ENCODE results near the gene KMT2B. TPM values are rescaled to one million over a fixed set of nuclear protein-coding genes. Genes with fewer than 3 reads are reported as not detected.

KMT2B gene
- total and polyA plus RNA-seq, 2 of the 8 experiments (the other 6 are each of a cell fraction or from before 2014, with no cell fraction given) = 26.7 to 38.6 TPM

- Histone ChIP-seq H3K79me1 (ENCODE audit: low read depth, low read length) (no peaks in the 10 kb centered on the region; the same call in 1 of the 2 replicates), H3K14ac (ENCODE audit: insufficient read length) (no peak overlapping the region)
- WGBS, 2 experiments (ENCODE audit: extremely low coverage in 1 of 2, insufficient coverage in 1 of 2, insufficient read length in 1 of 2, insufficient replicate concordance in 2 of 2, low coverage in 1 of 2, low lambda C conversion rate in 2 of 2, missing lambda C conversion rate in 1 of 2) = 96% methylated on average over 13 of the region's 20 CpGs; no CpG with 5 or more reads in 1 of the 2 experiments
Measured at GRCh38 chr19:35780717-35781116, 62.9 kb downstream of the KMT2B start.

More at GRCh38 chr19:35780717-35781116, 62.9 kb downstream of the KMT2B start:
- no peak overlapping the region for H2BK120ac ChIP-seq (replicated peaks; ENCODE audit: low read depth, low read length)
- H3K23ac ChIP-seq (ENCODE audit: insufficient read length) = no peak overlapping the region
- H3K18ac ChIP-seq (ENCODE audit: extremely low read depth, low read length) = no peak overlapping the region
- no peak overlapping the region for H2AFZ ChIP-seq (ENCODE audit: low read length)
- no peak overlapping the region for H2BK12ac ChIP-seq (ENCODE audit: low read depth, low read length)
- no peak overlapping the region for H4K5ac ChIP-seq (ENCODE audit: insufficient read length, low read depth, low read length)
- TF ChIP-seq TBP (IDR thresholded peaks at IDR 0.05; ENCODE audit: low read depth, low read length) (no peak), RXRA (IDR thresholded peaks at IDR 0.05; ENCODE audit: insufficient read depth, low read depth, low read length) (no peak), BACH1 (IDR thresholded peaks at IDR 0.05; ENCODE audit: low read length) (no peak)
- no peak overlapping the region for H3K4me3 ChIP-seq (ENCODE audit: extremely low read depth in 1 of 4, insufficient read depth in 2 of 4, low read depth in 3 of 4, low read length in 4 of 4)
- no peak overlapping the region for H3K56ac ChIP-seq (replicated peaks; ENCODE audit: insufficient read length, low read depth, low read length)
- H3K36me3 ChIP-seq (ENCODE audit: control insufficient read depth in 2 of 4, insufficient read depth in 4 of 4, low read length in 3 of 4) = no peaks in the 10 kb centered on the region
- H4K8ac ChIP-seq (ENCODE audit: extremely low read depth, insufficient read depth, low read length) = no peak overlapping the region
- H3K9ac ChIP-seq (replicated peaks in 1 of 4; ENCODE audit: extremely low read depth in 1 of 4, low read depth in 3 of 4, low read length in 3 of 4) = no peak overlapping the region
- ChIA-PET CTCF (ENCODE audit: partially characterized antibody) (interaction anchor here (1.5 kb wide), 1 partner anchor 33 kb away, joined by 4 read pairs; the partner anchor contains the start of gene LIN37), POLR2A (ENCODE audit: partially characterized antibody) (no interaction called here)
- no peak overlapping the region for H3K4me2 ChIP-seq (ENCODE audit: insufficient read depth in 1 of 2, low read depth in 2 of 2, low read length in 2 of 2)
- no peak overlapping the region for H3K27ac ChIP-seq (ENCODE audit: low read depth, low read length)
- H3K23me2 ChIP-seq (ENCODE audit: low read depth, low read length) = peaks cover 15% of the 10 kb centered on the region
- no peak overlapping the region for H4K91ac ChIP-seq (replicated peaks; ENCODE audit: insufficient read length, low read length)
- no peaks in the 10 kb centered on the region for H3K9me3 ChIP-seq (ENCODE audit: insufficient read depth in 2 of 2, low read depth in 1 of 2, low read length in 1 of 2)
- peaks cover 0 to 8% of the 10 kb centered on the region in 2 experiments for H4K20me1 ChIP-seq (replicated peaks in 1 of 2; ENCODE audit: control insufficient read depth in 1 of 2, insufficient read depth in 2 of 2, low read length in 2 of 2)
- no peak for FAIRE-seq
- peaks cover 0 to 33% (median 21%) of the 10 kb centered on the region in 4 experiments; a peak in 6 of 7 replicates for H3K4me1 ChIP-seq (replicated peaks in 1 of 4; ENCODE audit: control insufficient read depth in 3 of 4, insufficient read depth in 4 of 4, low read length in 3 of 4)
- no peak overlapping the region for H2BK15ac ChIP-seq (ENCODE audit: low read length)
- H3K4ac ChIP-seq (replicated peaks; ENCODE audit: insufficient read length, low read depth, low read length) = no peak overlapping the region
- H3K27me3 ChIP-seq (replicated peaks in 1 of 4; ENCODE audit: control insufficient read depth in 3 of 4, extremely low read depth in 1 of 4, insufficient read depth in 3 of 4, low read length in 3 of 4) = peaks cover 0 to 9% (median 7%) of the 10 kb centered on the region in 4 experiments; a peak in 3 of 7 replicates
- no peaks in the 10 kb centered on the region for H3K79me2 ChIP-seq (ENCODE audit: control insufficient read depth in 1 of 2, insufficient read depth in 2 of 2, low read length in 2 of 2)
- no peak overlapping the region for H2AK5ac ChIP-seq (ENCODE audit: low read depth, low read length)
- H2BK20ac ChIP-seq (ENCODE audit: low read length) = no peak overlapping the region
- no peak overlapping the region for H2BK5ac ChIP-seq (ENCODE audit: low read depth, low read length)
- no peak for DNase-seq (ENCODE audit: low read depth in 1 of 2, low spot score in 2 of 2)

Measured in H1 (cell line).